A673 (cell line): ENCODE measurements around the gene SETD3.

Source experiments
- CTCF ChIP-seq: fragments of 300-800, 200-600 bp; sonication (generic); conservative IDR thresholded peaks from 2 replicates; pipeline ENCODE4 v1.5.1; 2017; ENCODE audit warnings: low read depth, mild to moderate bottlenecking, antibody characterized with exemption, low read length, moderate library complexity, mixed read lengths
- EZH2 ChIP-seq: fragments of 200-600 bp; sonication (generic); IDR thresholded peaks from 2 replicates; pipeline ENCODE4 v1.6.1; 2017; ENCODE audit warnings: borderline replicate concordance, low read depth, mild to moderate bottlenecking, mixed read lengths, antibody characterized with exemption, low read length; ENCODE audit not compliant: poor library complexity, severe bottlenecking

DNA sequence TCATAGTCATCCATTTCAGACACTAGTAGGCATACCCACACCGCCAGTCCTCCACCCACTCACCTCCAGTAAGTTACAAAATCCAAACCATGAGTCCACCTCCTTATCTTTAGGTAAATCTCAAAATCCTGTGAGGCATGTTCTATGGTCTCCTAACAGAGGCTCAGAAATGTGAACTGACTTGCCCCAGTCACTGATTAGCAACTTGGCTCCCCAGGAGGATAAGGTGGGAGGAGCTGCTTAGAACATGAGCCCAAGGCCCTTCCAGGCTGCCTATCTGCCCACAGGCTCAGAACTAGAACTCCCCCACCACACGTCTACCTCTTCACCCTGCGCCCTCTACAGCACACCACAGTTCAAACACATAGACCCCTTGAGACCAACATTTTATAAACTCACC, 19.9 kb downstream of the SETD3 start:
- TF ChIP-seq CTCF (no peak), EZH2 (no peak)
